HepG2 (cell line): Measurements from ENCODE around the gene MLST8. TPM values are rescaled to one million over a fixed set of nuclear protein-coding genes. Genes with fewer than 3 reads are reported as not detected.

Experiments used
- CAMTA2 ChIP-seq: sonication (generic); formaldehyde crosslinking; IDR thresholded peaks from 2 replicates; pipeline ENCODE4 v1.4.0; 2020; ENCODE audit warnings: mild to moderate bottlenecking, missing genetic modification reagents, borderline replicate concordance
- CREBL2 ChIP-seq: sonication (generic); formaldehyde crosslinking; IDR thresholded peaks from 2 replicates; pipeline ENCODE4 v1.8.1; 2023; ENCODE audit warnings: missing genetic modification reagents, mild to moderate bottlenecking, borderline replicate concordance
- KDM5B ChIP-seq: sonication (generic); formaldehyde crosslinking; IDR thresholded peaks from 2 replicates; pipeline ENCODE4 v1.4.0; 2020; ENCODE audit warnings: missing genetic modification reagents, mild to moderate bottlenecking, borderline replicate concordance
- KLF6 ChIP-seq: IDR thresholded peaks from 2 replicates; pipeline ENCODE4 v1.8.0; 2016; ENCODE audit warnings: missing biosample characterization, missing genetic modification reagents
- KLF9 ChIP-seq: IDR thresholded peaks from 2 replicates; pipeline ENCODE4 v1.6.1; 2016; ENCODE audit warnings: low read depth
- MTERF4 ChIP-seq: sonication (generic); formaldehyde crosslinking; IDR thresholded peaks from 2 replicates; pipeline ENCODE4 v1.8.0; 2023; ENCODE audit warnings: mild to moderate bottlenecking, missing genetic modification reagents
- PHF8 ChIP-seq: sonication (generic); formaldehyde crosslinking; IDR thresholded peaks from 2 replicates; pipeline ENCODE4 v1.5.0; 2020; ENCODE audit warnings: missing genetic modification reagents
- RAD21 ChIP-seq: fragments of 450-650 bp; formaldehyde crosslinking; IDR thresholded peaks from 2 replicates; pipeline ENCODE4 v1.5.0; 2020; ENCODE audit warnings: mild to moderate bottlenecking
- RAD51 ChIP-seq: fragments of 450-650 bp; IDR thresholded peaks from 2 replicates; pipeline ENCODE4 v1.6.1; 2016; ENCODE audit warnings: borderline replicate concordance
- RCOR2 ChIP-seq: IDR thresholded peaks from 2 replicates; pipeline ENCODE4 v1.6.1; 2016; ENCODE audit warnings: missing biosample characterization, missing genetic modification reagents
- SNAPC4 ChIP-seq: sonication (generic); formaldehyde crosslinking; IDR thresholded peaks from 2 replicates; pipeline ENCODE4 v1.4.0; 2020; ENCODE audit warnings: mild to moderate bottlenecking, missing genetic modification reagents
- STAG1 ChIP-seq: sonication (generic); formaldehyde crosslinking; IDR thresholded peaks from 2 replicates; pipeline ENCODE4 v1.4.0; 2020; ENCODE audit warnings: missing genetic modification reagents
- TFDP1 ChIP-seq: IDR thresholded peaks from 2 replicates; pipeline ENCODE4 v1.6.1; 2016; ENCODE audit warnings: missing compliant biosample characterization, missing genetic modification reagents, borderline replicate concordance
- ZBTB1 ChIP-seq: sonication (generic); formaldehyde crosslinking; IDR thresholded peaks from 2 replicates; pipeline ENCODE4 v1.4.0; 2020; ENCODE audit warnings: missing genetic modification reagents, borderline replicate concordance
- ZFAT ChIP-seq: sonication (generic); formaldehyde crosslinking; conservative IDR thresholded peaks from 2 replicates; pipeline ENCODE4 v1.8.1; 2023; ENCODE audit warnings: missing genetic modification reagents, inconsistent platforms
- ZFX ChIP-seq: sonication (generic); formaldehyde crosslinking; IDR thresholded peaks from 2 replicates; pipeline ENCODE4 v1.4.0; 2020; ENCODE audit warnings: mild to moderate bottlenecking, low read depth, missing genetic modification reagents, moderate library complexity
- ZNF362 ChIP-seq: sonication (generic); formaldehyde crosslinking; IDR thresholded peaks from 2 replicates; pipeline ENCODE4 v1.4.0; 2020; ENCODE audit warnings: missing genetic modification reagents, mild to moderate bottlenecking, borderline replicate concordance
- ZNF414 ChIP-seq: sonication (generic); formaldehyde crosslinking; IDR thresholded peaks from 2 replicates; pipeline ENCODE4 v1.5.0; 2020; ENCODE audit warnings: missing genetic modification reagents
- ZSCAN12 ChIP-seq: sonication (generic); formaldehyde crosslinking; IDR thresholded peaks from 2 replicates; pipeline ENCODE4 v1.9.0; 2021; ENCODE audit warnings: mild to moderate bottlenecking, missing genetic modification reagents
- polyA plus RNA-seq, 8 experiments: library from polyadenylated mRNA; depleted of rRNA in 3 of 8; stranded (reverse) in 7 of 8; unstranded in 1 of 8; fragments of >200 nt; fragmentation: Illumina TruSeq in 4 of 8; extraction: Trizol in 4 of 8; gene quantifications; 2 replicates each; pipeline versions ENCODE4 v1.2.1 to v1.2.3, GENCODE V29; 2011 to 2016; ENCODE audit warnings: low read depth in 4 of 8, missing spikeins in 1 of 8, mixed read lengths in 1 of 8; ENCODE audit not compliant: insufficient read depth in 1 of 8
- total RNA-seq, 5 experiments: library from RNA; depleted of rRNA; stranded (reverse); fragments of >200 nt; fragmentation: Illumina TruSeq; extraction: Trizol; gene quantifications; 2 replicates each; pipeline ENCODE4 v1.2.3, GENCODE V29; 2016; ENCODE audit warnings: low read depth in 1 of 5

Gene MLST8
- total and polyA plus RNA-seq, 2 of the 13 experiments (the other 11 are each of a cell fraction or from before 2014, with no cell fraction given): 30.8 to 72.7 TPM

GRCh38 chr16:2205104-2205966, at the start of gene MLST8 (continued):
- peak; percentile 93 for TF ChIP-seq SNAPC4 (CRISPR knock-in tag)
- TF ChIP-seq STAG1 (CRISPR knock-in tag): no peak
- 0 out of 2 replicates have a peak, but pooled peaks have one; percentile 76 for TF ChIP-seq ZBTB1
- 0 out of 2 replicates have a peak, but pooled peaks have one; percentile 52 for TF ChIP-seq ZFAT (CRISPR knock-in tag)
- TF ChIP-seq RAD51: no peak
- no peak for TF ChIP-seq RAD21
- TF ChIP-seq CAMTA2: peak; percentile 68; the same call in 1 of the 2 replicates
- TF ChIP-seq KLF6: peak; percentile 82; the same call in 1 of the 2 replicates
- TF ChIP-seq ZNF414: peak; percentile 80
- TF ChIP-seq KLF9 (CRISPR knock-in tag): no peak
- peak; percentile 100 for TF ChIP-seq PHF8 (CRISPR knock-in tag)
- TF ChIP-seq RCOR2 (CRISPR knock-in tag): peak; percentile 12; the same call in 1 of the 2 replicates
- TF ChIP-seq CREBL2 (CRISPR knock-in tag): peak; percentile 70; the same call in 1 of the 2 replicates
- TF ChIP-seq ZFX (CRISPR knock-in tag): peak; percentile 99
- TF ChIP-seq KDM5B (CRISPR knock-in tag): peak; percentile 83; the same call in 1 of the 2 replicates
- no peak; the same call in 1 of the 2 replicates for TF ChIP-seq ZNF362 (CRISPR knock-in tag)
- TF ChIP-seq MTERF4 (CRISPR knock-in tag): 0 out of 2 replicates have a peak, but pooled peaks have one; percentile 30
- TF ChIP-seq ZSCAN12 (CRISPR knock-in tag): 0 out of 2 replicates have a peak, but pooled peaks have one; percentile 51
- 0 out of 2 replicates have a peak, but pooled peaks have one; percentile 17 for TF ChIP-seq TFDP1 (CRISPR knock-in tag)
